Raji (cell line): ENCODE measurements around the gene PPP2R1A.

Source experiments
- POLR2A ChIP-seq: IDR thresholded peaks from 2 replicates; pipeline ENCODE4 v1.6.1; 2011; ENCODE audit warnings: low read depth, low read length, control low read depth; ENCODE audit not compliant: insufficient read depth

Gene PPP2R1A

DNA sequence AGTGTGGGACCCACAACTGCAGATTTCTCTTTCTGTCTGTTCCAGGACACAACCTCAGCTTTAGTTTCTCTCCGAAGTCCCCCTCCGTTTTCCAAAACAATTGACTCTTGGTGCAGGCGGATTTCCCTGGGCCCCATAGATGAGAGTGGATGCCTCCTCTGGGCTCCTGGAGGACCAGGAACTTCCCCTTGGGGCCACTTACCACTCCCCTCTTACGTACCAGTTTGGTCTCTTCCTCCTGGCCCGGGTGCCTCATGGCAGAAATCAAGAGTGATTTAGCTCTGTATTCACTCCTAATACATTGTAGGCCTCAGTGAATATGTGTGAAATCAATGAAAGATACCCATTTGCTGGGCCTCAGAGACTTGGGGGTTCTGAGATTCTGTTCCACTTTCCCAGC lies 34.4 kb downstream of the PPP2R1A start:
- no peak for TF ChIP-seq POLR2A

DNA sequence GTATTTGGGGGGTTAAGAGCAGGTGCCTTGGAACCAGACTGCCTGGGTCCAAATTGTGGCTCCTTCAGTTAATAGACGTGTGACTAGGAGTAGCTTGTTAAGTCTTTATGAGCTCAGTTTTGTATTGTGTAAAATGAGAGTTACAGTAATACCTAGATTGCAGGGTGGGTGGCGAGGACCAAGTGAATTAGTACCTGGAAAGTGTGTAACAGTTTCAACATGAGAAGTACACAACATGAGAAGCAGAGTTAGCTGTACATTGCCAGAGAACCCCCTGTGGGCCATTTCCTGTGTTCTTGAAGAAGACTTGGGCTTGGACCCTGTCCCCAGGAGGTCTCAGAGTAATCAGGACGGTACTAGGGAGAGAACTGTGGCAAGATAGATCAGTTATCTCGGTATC lies 36.8 kb downstream of the PPP2R1A start:
- no peak for TF ChIP-seq POLR2A

DNA sequence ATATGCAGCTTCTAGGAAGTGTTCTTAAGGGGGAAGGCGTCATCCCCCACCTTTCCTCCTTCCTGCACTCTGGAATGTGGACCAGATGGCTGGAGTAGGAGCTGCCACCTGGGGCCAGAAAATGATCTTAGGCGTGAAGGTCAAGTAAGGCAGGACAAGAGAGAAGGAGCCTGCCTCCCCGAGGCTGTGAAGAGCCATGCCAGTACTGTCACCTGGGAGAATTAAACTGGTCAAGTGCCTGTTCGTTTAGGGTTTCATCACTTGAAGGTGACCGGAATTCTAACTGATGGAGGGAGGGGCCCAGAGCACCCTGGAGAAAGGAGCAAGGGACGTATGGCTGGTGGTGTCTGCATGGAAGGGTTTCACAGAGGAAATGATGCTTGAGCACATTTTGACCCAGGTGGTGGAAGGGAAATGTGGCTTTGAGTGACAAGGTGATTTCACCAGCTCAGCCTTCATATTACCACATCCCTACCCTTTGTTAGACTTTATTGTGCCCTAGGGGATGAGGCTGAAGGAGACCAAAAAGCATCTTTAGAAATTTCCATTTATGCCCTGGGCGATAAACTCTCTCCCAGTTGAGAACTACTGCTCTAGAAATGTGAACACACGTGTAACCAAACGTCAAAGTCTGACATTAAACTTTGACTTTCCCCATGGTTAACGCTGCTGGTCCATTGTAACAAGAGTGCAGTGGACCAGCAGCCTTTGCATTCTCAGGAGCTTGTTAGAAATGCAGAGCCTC lies 37.5 kb downstream of the PPP2R1A start:
- TF ChIP-seq POLR2A = no peak

DNA sequence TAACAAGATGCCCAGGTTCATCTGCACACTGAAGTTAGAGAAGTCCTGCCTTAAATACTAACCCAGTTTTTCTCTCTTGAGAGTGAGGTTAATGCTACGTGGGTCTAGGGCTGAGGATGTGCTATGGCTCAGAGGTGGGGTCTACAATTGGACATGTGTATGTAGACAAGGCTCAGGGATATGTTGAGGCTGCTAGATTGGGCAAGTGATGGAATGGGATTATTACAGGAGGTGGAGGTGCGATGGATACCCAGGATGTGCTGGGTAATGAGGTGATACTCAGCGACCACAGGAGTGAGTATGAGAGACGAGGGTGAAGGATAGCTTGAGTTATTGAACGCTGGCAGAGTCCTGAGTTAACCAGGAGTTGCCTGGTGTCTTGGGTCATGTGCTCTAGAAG lies 38.1 kb downstream of the PPP2R1A start:
- no peak for TF ChIP-seq POLR2A

DNA sequence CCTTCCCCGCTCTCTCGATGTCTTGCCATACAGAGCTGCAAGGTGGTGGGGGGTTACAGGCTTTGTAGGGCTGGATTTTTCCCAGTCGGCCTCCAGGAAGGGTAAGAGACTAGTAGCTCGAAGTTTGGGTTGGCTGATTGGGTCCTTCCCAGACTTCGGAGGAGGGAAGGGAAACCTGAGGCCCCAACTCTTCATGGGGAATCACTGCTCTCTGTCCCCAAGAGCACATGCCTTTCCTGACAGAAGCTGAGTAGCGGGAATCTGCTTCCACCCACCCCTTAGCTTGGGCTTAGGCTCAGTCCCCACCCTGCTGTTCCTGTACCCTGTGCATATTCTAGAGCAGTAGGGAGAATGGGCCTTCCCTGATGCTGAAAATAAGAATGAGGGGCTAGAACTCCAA lies 39.7 kb downstream of the PPP2R1A start:
- TF ChIP-seq POLR2A = no peak

DNA sequence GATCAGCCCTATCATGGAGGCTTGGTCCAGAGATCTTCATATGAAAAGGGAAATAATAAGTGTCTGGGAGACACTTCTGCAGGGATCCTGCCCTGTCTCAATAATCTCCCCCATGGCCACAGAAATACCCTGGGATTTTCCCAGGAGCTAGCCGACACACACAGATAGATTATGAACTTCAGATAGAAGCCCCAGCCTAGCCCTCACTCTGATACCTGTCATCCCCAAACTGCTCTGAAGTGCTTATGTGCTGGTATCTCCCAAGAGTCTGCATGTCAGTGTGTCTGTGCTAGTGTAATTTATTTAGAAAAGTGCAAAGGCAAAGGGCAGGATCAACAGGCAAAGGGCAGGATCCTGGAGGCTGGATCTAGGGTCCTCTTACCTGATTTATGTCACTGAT lies 40.8 kb downstream of the PPP2R1A start:
- no peak for TF ChIP-seq POLR2A

DNA sequence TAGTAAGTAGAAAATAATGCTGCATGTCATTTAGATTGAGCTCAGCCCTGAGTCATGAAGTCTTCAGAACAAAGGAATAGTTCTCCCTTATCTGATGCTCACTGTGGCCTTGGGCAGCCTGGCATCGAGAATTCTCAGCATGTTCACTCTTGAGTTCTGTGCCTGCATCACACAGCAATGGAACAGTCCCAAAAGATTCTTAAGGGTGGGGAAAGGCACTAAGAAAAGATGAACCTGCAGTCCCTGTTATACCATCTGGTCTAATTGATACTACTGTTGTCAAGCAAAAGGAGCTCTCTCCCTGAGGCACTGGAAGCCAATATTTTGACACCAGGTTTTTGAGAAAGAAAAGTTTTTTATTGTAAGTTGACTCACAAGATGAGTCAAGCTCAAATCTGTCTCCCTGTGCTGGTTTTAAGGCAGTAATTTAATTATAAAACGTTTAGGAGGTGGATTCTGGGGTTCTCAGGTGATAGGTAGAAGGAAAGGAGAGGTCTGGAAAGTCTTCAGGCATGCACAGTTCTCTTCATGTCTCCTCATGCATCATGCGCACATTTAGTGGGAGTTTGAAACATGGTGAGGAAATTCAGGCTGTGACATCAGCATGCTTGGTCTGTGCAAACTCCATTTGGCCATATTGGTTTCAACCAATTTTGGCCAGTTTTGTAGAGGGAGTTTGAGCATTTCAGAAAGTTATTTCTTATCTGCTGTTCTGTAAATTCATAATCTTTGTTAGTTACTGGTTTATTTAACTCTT lies 41.5 kb downstream of the PPP2R1A start:
- TF ChIP-seq POLR2A = no peak

DNA sequence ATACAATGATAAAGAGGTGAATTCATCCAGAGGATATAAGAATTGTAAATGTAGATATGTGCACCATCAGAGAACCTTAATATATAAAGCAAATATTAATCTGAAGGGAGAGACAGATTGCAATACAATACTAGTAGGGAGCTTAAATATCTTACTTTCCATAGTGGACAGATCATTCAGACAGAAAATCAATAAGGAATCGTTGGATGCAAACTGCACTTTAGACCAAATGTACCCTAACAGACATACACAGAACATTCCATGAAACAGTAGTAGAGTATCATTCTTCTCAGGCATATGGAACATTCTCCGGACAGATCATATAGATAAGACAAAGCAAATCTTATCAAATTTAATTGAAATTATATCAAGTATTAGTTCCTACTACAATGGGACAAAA lies 44.6 kb downstream of the PPP2R1A start:
- TF ChIP-seq POLR2A = no peak

DNA sequence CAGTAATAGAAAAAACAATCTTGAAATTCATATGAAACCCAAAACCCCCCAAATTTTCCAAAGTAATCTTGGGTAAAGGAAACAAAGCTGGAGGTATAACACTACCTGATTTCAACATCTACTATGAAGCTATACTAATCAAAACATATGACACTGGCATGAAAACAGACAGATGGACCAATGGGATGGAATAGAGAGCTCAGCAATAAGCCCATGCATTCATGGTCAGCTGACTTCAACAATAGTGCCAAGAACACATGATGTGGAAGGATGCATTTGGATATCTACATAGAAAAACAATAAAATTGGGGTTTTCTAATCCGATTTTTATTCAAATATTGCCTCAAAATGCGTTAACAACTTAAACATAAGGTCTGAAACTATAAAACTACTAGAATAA lies 47.3 kb downstream of the PPP2R1A start:
- no peak for TF ChIP-seq POLR2A

DNA sequence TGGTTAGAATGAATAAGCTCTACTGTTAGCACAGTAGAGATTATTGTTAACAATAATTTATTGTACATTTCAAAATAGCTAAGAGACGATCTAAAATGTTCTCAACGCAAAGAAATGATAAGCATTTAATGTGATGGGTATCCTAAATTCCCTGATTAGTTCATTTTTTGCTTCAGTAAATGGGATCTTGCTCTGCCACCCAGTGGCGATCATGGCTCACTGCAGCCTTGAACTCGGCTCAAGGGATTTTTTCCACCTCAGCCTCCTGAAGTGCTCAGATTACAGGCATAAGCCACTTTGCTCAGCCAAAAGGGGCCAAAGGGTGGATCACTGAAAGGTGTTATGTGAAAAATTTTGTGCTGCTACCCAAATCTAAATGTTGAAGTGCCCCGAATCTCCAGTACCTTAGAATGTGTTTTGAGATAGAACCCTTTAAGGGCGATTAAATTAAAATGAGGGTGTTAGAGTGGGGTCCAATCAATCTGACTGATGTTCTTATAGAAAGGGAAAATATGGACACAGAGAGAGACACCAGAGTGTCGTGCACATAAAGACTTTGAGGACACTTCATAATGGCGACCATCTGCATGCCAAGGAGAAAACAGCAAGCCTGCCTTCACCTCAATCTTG lies 48.0 kb downstream of the PPP2R1A start:
- TF ChIP-seq POLR2A = no peak

DNA sequence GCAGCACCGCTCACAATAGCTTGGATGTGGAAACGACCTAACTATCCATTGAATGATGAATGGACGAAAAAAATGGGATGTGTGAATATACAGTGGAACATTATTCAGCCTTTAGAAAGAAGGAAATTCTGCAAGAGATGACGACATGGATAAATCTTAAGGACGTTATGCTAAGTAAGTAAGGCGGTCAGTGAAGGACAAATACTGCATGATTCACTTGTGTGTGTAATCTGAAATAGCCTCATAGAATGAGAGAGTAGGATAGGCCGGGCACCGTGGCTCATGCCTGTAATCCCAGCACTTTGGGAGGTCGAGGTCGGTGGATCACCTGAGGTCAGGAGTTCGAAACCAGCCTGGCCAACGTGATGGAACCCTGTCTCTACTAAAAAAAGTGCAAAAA lies 54.2 kb downstream of the PPP2R1A start:
- TF ChIP-seq POLR2A = no peak

DNA sequence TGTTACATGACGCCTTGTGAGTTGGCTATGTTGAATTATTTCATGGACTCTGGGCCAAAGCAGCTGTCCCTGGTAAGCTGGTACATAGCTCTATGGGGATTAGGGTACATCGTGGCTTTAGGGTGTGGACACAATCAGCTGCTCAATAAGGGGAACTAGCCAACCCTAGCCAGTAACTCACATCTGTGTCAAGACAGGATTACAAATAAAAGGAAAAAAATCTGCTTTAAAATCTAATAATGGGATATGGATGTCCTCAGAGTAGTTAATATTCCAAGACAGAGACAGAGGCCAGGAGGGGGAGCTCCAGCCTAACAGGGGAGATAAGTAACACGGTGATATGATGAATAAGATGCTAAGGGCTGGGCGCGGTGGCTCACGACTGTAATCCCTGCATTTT lies 58.4 kb downstream of the PPP2R1A start:
- no peak for TF ChIP-seq POLR2A

DNA sequence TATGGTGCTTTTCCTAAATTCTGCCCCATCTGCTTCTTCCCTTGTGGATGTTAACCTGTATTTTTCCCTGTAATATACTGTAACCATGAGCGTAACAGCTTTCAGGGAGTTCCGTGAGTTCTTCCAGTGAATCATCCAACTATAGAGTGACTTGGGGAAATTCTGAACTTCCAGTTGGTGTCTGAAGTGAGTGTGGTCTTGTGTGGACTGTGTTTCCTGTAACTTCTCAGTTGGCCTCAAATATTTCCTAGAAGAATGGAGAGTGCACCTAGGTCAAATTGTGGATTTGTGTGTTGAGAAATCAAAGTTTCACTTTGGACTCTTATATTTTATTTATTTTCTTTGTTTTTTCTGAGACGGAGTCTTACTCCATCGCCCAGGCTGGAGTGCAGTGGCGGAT lies 68.6 kb downstream of the PPP2R1A start:
- no peak for TF ChIP-seq POLR2A

DNA sequence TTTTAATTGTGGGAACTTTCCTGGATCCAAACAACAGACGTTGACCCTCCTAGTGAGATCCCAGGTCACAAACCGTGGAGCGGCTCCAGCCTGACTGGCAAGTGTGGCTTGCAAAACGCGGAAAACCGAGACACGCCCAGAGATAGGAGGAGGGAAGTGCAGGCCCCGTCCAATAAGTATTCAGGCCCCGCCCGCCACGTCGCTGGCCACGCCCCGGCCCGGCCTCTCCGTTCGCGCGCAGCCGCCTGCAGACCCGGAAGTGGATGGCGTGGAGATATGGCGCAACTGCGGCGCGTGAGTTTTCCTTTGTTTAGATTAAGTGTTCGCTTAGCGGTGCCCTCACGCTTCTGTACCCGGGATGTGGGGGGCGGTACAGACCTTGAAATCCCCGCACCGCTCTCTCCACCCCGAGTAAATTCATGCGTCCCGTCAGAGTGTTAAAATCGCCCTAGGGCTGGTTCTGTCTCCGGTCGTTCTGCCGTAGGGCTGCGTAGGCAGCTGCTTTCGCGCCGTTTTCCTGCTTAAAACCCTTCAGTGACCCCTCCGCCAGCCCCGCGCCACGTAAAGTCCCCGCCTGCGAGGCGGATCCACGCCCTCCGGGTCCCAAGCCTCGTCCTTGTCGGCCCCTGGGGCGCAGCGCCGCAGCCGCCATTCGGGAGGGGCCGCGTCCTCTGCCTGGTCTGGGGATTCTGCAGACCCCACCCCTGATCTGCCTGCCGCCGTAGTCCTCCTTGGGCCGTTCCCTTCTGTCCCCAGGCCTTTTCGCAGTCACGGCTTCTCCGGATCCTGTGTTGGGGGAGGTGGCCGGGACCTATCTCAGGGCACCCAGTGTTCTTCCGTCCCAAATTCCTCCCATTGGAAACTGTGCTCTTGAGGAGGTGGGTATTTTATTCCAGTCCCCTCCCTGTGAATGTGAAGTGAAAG lies 79.7 kb downstream of the PPP2R1A start, which contains the start of gene ZNF766:
Gene ZNF766 (plus strand): TSS at position 250 of the 924 bp plus-strand sequence. CDS start 27 bp downstream, at position 277.
- peak; percentile 84 for TF ChIP-seq POLR2A
